Breast epithelium (tissue), 4 donors: ENCODE results near the gene RUVBL1. TPM values are rescaled to one million over a fixed set of nuclear protein-coding genes. Genes with fewer than 3 reads are reported as not detected.

Experiments
- DNase-seq, 2 donors: peaks; one replicate each; pipeline ENCODE4 v3.0.0-alpha.2; 2019; ENCODE audit warnings: low spot score in 2 of 2
- H3K27ac ChIP-seq, 2 donors: fragments of 200-600 bp; sonication (generic) in 1 of 2; one replicate each; pipeline ENCODE4 v1.5.1; 2016 to 2019; ENCODE audit warnings: mild to moderate bottlenecking in 1 of 2
- H3K27me3 ChIP-seq, 2 donors: fragments of 200-600 bp; sonication (generic) in 1 of 2; one replicate each; pipeline versions ENCODE4 v1.5.1 to v1.6.0; 2017 to 2019; ENCODE audit warnings: control low read depth in 1 of 2, mild to moderate bottlenecking in 1 of 2
- H3K36me3 ChIP-seq: fragments of 200-600 bp; one replicate; pipeline ENCODE4 v1.5.1; 2019
- H3K4me1 ChIP-seq, 2 donors: fragments of 200-600 bp; sonication (generic); one replicate each; pipeline ENCODE4 v1.5.1; 2016 to 2019; ENCODE audit warnings: control low read depth in 1 of 2
- H3K4me3 ChIP-seq, 3 donors: fragments of 200-600 bp; sonication (generic); 1 replicate in 2 of 3; 2 replicates in 1 of 3; pipeline ENCODE4 v1.5.1; 2016 to 2019; ENCODE audit warnings: mild to moderate bottlenecking in 3 of 3, moderate library complexity in 2 of 3
- H3K9me3 ChIP-seq, 2 donors: fragments of 200-600 bp; sonication (generic) in 1 of 2; one replicate each; pipeline ENCODE4 v1.5.1; 2016 to 2019; ENCODE audit warnings: control low read depth in 1 of 2
- CTCF ChIP-seq, 3 donors: fragments of 450-650 bp; IDR thresholded peaks; one replicate each; pipeline ENCODE4 v1.5.1; 2016 to 2017; ENCODE audit warnings: antibody characterized with exemption in 3 of 3, mild to moderate bottlenecking in 3 of 3, moderate library complexity in 3 of 3
- POLR2A ChIP-seq: fragments of 450-650 bp; IDR thresholded peaks from one replicate; pipeline ENCODE4 v1.6.1; 2016; ENCODE audit warnings: antibody characterized with exemption, mild to moderate bottlenecking, moderate library complexity
- POLR2AphosphoS5 ChIP-seq, 3 donors: sonication (generic); formaldehyde crosslinking; IDR thresholded peaks; one replicate each; pipeline ENCODE4 v1.6.1; 2017; ENCODE audit warnings: antibody characterized with exemption in 3 of 3
- intact Hi-C: fragments of 100-400 bp; cut with DNase I; formaldehyde crosslinking; loops from one replicate; pipeline ENCODE4 v1.15.1; 2023; ENCODE audit warnings: low total_unique reads
- total RNA-seq, 3 donors: library from RNA; depleted of rRNA; stranded (reverse); fragments of >200 nt; gene quantifications; one replicate each; pipeline ENCODE4 v1.1.0, GENCODE V29; 2016

The RUVBL1 gene
- total RNA-seq, 3 donors from 2014 or later: 17.8 to 50.5 (median 36.0) TPM

- H3K27ac ChIP-seq: no peak overlapping the region
- H3K27me3 ChIP-seq: no peaks in the 10 kb centered on the region
- peaks cover 0 to 6% of the 10 kb centered on the region in 2 donors for H3K4me1 ChIP-seq
- DNase-seq: no peak
- no peaks in the 10 kb centered on the region for H3K36me3 ChIP-seq
- H3K9me3 ChIP-seq: no peaks in the 10 kb centered on the region
- no peak overlapping the region for H3K4me3 ChIP-seq
- intact Hi-C loops: no loop called here
- no peak for TF ChIP-seq POLR2A
- TF ChIP-seq POLR2AphosphoS5 (IDR thresholded peaks at IDR 0.05): no peak
- no peak for TF ChIP-seq CTCF (IDR thresholded peaks at IDR 0.05)
Measured at GRCh38 chr3:128122013-128122412, 1.6 kb downstream of the RUVBL1 start.

- no peaks in the 10 kb centered on the region for H3K36me3 ChIP-seq
- TF ChIP-seq POLR2AphosphoS5 (IDR thresholded peaks at IDR 0.05) (no peak), POLR2A (no peak), CTCF (IDR thresholded peaks at IDR 0.05) (no peak)
- H3K27ac ChIP-seq: no peak overlapping the region
- no peak for DNase-seq
- intact Hi-C loops: no loop called here
- no peaks in the 10 kb centered on the region for H3K9me3 ChIP-seq
- H3K4me1 ChIP-seq: peaks cover 0 to 8% of the 10 kb centered on the region in 2 donors
- no peak overlapping the region for H3K4me3 ChIP-seq
- no peaks in the 10 kb centered on the region for H3K27me3 ChIP-seq
Measured at GRCh38 chr3:128113817-128114794, 9.5 kb downstream of the RUVBL1 start.

- no peaks in the 10 kb centered on the region for H3K27me3 ChIP-seq
- TF ChIP-seq POLR2A (no peak), POLR2AphosphoS5 (IDR thresholded peaks at IDR 0.05) (no peak), CTCF (IDR thresholded peaks at IDR 0.05) (no peak)
- DNase-seq: peak in 1 of 2 donors; percentile 36
- H3K4me1 ChIP-seq: peaks cover 0 to 8% of the 10 kb centered on the region in 2 donors
- no peaks in the 10 kb centered on the region for H3K9me3 ChIP-seq
- intact Hi-C loops: no loop called here
- peak overlapping the region; percentile 33 to 42 for H3K27ac ChIP-seq
- H3K36me3 ChIP-seq: no peaks in the 10 kb centered on the region
- H3K4me3 ChIP-seq: no peak overlapping the region
Measured at GRCh38 chr3:128112357-128112968, 11.1 kb downstream of the RUVBL1 start.

GRCh38 chr3:128111147-128111546 is 12.5 kb downstream of the RUVBL1 start:
- Histone ChIP-seq H3K4me1 (peaks cover 0 to 8% of the 10 kb centered on the region in 2 donors), H3K27me3 (no peaks in the 10 kb centered on the region), H3K36me3 (no peaks in the 10 kb centered on the region), H3K27ac (no peak overlapping the region), H3K4me3 (no peak overlapping the region), H3K9me3 (no peaks in the 10 kb centered on the region)
- DNase-seq: no peak
- no peak for TF ChIP-seq POLR2AphosphoS5 (IDR thresholded peaks at IDR 0.05)
- TF ChIP-seq CTCF (IDR thresholded peaks at IDR 0.05): no peak
- no peak for TF ChIP-seq POLR2A
- intact Hi-C loops: no loop called here

- Histone ChIP-seq H3K9me3 (no peaks in the 10 kb centered on the region), H3K4me1 (peaks cover 0 to 7% of the 10 kb centered on the region in 2 donors), H3K27ac (no peak overlapping the region), H3K4me3 (no peak overlapping the region), H3K27me3 (no peaks in the 10 kb centered on the region), H3K36me3 (no peaks in the 10 kb centered on the region)
- TF ChIP-seq POLR2AphosphoS5 (IDR thresholded peaks at IDR 0.05): no peak
- TF ChIP-seq CTCF (IDR thresholded peaks at IDR 0.05): no peak
- TF ChIP-seq POLR2A: no peak
- DNase-seq: no peak
- intact Hi-C loops: no loop called here
Measured at GRCh38 chr3:128107834-128108233, 15.8 kb downstream of the RUVBL1 start.
